DMS114 treated with DMSO at 0.1 percent for 48 hours (cell line): ENCODE measurements around the gene CNTNAP2.
"Not testable (repeated sequence)": the region's sequence is repeated elsewhere in the genome, so short reads cannot be mapped to it uniquely, and the experiment has no call there.

Experiments
- DNase-seq: peaks from one replicate; lab custom pipeline; 2025; ENCODE audit not compliant: unreplicated experiment; lab: John Stamatoyannopoulos, UW

The CNTNAP2 gene

DNA sequence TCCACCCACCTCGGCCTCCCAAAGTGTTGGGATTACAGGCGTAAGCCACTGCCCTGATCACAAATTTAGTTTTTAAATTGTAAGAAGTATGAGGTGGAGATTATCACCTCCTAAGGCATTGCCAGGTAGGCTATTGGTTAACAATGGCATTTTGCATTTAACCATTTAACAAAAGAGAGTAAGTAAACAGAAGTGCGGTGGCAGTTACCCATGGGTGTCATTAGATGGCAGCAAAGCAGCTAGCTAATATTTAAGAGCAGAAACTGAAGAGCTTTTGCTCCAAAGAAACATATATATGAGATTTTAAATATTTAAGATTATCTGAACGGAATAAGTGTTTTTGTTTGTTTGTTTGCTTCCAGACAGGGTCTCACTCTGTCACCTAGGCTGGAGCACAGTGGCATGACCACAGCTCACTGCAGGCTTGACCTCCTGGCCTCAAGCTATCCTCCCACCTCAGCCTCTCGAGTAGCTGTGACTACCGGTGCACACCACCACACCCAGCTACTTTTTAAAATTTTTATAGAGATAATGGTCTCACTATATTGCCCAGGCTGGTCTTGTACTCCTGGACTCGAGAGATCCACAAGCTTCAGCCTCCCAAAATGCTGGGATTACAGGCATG, 2148.4 kb downstream of the CNTNAP2 start:
- peak; percentile 49 for DNase-seq

DNA sequence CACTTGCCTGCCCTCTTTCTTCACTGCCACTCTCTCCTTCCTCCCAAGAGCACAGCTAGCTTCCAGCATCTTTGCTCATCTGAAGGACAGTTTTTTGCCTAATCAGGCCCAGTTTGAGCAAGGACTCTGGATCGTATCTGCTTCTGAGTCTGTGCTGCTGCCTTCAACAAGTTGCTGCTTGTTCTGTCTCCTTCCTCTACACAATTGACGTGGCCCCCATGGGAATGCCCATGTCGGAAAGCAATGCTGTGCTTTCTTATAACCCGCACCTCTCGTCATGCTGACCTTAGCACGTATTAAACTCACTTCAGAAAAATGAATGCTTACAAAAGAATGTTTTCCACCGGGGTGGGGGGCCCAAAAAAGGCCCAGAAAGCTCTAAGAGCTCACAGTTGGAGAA, 2149.3 kb downstream of the CNTNAP2 start:
- no peak for DNase-seq

DNA sequence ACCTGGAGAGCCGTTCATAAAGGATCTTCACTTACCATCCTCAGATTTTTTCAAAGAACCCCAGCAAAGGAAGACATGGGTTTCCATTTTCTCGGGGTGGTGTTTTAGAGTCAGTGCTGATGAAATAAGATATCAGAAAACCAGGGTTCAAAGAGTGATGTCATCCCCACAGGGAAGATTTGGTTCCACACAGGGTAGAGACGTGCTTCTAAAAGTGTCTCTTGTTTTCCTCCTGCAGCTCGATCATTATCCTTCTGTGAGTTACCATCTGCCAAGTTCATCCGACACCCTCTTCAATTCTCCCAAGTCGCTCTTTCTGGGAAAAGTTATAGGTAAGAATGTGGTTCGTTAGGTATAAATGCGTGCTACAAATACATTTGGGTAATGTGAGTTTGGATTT, 2150.2 kb downstream of the CNTNAP2 start:
- no peak for DNase-seq

DNA sequence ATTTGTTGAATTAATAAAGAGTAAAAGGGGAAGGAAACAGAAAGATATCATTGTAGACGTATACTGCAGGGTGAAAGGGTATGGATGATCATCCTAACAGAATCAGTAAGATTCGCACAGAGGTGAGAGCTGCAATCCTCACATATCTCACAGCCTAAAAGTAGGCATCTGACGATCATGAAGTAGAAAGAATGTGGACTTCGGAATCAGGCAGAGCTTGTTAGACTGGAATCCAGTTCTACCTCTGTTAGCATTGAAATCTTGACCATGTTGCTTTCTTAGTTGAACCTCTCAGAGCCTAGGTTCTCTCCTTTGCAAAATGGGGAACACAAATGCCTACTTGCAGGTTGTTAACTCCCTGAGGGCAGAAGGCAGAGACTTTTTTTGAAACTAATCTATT, 2154.0 kb downstream of the CNTNAP2 start:
- DNase-seq, result no peak

DNA sequence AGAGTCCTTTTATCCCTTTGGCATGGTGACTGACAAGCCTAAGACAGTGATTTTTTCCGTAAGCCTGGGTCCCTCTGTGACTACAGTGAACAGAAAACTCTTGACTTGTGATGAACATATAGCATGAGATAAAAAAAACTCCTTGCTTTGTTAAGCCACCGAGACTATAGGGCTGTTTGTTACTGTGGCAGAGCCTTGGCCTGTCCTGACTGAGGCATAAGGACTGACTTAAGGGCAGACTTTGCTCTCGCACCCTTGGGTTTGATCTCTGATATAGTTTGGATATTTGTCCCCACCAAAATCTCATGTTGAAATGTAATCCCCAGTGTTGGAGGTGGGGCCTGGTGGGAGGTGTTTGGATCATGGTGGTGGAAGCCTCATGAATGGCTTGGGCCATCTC, 2157.5 kb downstream of the CNTNAP2 start:
- no peak for DNase-seq

DNA sequence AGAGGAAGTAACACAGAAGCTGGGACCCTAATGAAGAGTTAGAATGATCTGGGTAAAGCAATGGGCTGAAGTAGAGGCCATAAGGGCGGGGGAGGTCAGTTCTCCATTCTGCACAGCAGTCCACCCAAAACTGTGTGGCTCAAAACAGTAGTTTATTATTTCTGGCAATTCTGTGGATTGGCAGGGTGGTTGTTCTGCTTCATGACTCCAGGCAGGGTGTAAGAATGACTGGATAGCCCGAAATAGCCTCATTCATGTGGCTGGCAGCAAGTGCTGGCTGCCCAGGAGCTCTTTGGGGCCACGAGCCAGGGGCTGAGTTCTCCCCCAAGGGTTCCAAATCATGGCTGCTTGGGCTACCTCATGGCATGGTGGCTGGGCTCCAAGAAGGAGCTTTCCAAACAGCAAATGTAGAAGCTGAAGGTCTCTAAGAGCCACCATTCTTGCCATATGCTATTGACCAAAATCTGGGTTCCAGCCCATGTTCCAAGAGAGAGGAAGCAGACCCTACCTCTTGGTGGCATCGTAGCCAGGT, 2158.8 kb downstream of the CNTNAP2 start:
- no peak for DNase-seq

DNA sequence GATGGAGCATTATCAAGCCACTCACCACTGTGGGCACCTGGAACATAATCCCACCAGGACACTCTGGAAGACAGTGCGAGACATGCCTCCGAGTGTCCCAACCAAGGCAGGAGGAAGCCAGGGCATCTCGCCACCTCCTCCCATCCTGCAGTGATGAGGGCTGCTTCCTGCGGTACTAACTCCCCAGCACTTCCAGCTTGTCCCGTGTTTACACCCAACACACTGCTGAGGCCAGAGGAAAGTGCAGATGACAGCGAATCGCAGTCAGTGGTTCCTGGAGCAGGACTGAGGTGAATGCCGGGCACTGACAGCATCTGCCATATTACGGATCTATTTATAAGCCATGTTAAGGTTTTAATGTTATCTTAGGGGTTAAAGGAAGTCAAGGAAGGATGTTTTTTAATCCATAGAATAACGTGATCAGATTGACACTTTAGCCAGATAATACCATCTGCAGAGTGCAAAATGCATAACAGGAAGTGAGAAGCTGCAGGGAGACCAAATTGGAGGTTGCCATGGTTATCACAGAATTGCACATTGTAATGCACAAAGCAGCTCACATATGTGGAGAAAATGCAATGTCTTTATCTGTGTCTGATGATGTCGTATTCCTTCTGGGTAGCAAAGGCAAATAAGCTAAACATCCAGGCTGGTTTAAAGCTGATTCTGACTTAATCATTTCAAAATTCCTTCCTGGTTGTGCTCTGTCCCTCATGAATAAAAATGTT, 2159.9 kb downstream of the CNTNAP2 start:
- DNase-seq, result no peak

DNA sequence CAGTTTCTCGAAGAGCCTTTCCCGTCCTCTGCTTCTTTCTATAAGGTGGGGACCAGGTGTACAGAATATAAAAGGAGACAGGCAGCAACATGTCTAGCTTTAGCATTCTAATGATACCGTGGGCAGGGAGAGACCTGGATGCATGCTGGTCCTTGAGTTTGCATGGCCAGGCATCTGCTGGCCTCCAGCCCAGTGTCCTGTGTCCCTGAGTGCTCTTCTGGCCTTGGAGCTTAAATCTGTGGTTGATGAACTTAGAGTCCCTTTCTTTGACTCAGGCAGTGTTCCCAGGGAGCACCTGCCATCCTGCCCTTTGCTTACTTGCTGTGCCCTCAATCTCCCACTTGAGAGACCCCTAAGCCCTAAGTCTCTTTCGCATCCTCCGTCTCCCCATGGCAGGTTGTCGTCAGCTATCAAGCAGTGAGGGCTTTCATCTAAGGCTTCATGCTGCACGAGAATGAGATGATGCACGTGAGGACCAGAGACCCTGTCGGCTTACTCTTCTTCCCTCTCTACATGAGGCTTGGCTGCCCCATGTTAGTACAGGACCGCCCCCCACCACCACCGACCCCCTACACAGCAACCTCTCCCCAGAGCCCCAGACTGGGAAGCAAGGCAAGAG, 2160.6 kb downstream of the CNTNAP2 start:
- DNase-seq, result no peak

DNA sequence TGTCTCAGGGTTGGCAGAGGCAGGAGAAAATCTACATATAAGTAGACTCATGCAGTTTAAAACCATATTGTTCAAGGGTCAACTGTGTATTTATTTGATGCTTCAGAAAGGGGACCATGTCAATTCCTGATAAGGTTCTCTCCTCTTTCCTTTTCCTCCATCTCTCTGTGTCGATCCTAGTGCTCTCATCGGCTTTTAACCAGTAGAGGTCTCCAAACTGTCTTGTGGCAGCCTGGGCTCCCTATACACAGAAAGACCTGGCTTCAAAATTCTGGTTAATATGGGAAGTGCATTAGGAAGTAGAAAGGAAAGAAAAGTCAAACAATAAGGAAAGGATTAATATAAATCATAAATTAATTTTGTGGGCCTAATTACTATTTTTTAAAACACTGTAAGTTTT, 2169.5 kb downstream of the CNTNAP2 start:
- peak; percentile 43 for DNase-seq

DNA sequence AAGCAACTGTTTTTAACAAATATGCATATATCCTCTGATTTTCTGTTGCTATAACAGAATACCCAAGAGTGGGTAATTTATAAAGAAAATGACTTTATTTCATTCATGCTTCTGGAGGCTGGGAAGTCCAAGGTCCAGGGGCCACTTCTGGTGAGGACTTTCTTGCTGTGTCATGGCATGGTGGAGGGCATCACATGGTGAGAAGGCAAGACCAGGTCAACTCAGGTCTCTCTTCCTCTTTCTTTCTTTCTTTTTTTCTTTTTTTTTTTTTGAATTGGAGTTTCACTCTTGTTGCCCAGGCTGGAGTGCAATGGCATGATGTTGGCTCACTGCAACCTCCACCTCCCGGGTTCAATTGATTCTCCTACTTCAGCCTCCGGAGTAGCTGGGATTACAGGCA, 2170.9 kb downstream of the CNTNAP2 start:
- DNase-seq, result no peak

DNA sequence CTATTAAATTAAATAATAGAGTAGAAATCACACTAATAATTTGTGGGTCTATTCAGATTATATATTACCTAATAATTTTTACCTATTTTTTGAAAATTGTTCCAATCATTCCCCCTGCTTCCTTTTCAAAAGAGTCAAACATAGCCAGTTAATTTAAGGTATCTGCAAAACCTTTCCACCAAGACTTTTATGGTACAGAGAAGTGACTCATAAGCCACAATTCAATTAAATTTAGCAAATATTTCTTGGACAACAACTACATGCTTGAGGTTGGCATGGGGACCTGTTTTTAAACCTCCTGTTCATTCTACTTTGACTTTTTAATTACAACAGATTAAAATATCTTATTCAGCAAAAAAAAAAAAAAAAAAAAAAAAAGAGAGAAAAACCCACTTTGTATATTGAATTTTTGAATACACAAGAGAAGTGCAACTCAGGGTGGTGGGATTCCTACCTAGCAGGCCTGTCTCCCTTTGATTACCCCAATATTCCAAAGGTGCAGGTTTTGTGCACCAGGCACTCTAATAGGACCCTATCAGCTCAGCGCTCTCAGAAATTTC, 2172.1 kb downstream of the CNTNAP2 start:
- no peak for DNase-seq

DNA sequence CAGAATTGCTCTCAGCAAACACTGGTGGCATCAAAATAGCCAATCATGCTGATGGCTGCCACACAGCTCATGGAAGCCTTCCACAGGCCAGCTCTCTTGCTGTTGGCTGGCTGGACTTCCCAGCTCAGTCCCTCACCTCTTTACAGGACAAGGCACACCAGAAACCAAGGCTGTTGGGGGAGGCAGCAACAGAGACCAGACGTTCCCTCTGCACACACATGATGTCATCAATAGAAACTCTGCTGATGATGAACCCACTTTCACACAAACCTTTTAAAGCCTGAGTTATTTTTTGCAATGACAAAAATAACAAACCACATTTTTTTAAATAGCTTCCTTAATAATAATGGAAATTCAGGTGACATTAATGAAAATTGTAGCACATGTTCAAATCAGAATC, 2173.0 kb downstream of the CNTNAP2 start:
- no peak for DNase-seq

DNA sequence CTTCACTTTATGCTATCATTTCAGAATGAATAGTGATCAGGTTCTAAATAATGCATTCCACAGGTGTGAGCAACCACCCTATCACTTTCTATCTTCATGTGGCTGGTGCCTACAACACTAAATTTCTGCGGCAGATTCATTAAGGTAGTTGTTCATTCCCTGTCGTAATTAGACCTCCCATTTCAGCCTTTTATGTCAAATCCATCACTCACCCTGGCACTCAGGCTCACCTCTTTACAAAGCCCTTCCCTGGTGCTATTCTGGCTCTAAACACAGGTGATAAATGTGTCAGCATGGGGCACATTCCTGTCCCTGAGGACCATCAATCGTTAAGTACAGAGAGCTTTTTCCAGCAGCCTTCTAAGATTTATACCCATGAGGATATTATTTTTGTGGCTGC, 2173.9 kb downstream of the CNTNAP2 start:
- DNase-seq, result no peak

DNA sequence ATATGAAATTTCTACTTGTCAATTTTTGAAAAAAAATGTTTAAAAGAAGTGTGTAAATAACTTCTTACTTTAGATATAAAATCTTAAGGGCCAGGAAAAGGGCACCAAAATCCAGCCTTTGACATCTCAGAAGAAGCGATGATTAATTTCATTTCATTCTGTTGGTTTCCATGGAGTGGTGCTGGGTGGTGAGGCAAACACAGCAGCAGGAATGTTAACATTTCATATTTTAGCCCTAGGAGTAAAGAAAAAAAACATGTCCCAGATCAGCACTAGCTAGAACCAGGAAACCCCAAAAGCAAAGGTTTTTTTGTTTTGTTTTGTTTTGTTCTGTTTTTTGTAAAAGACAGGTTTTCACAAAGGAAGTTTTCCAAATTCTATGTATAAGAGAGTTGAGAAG, 2175.2 kb downstream of the CNTNAP2 start:
- DNase-seq, result no peak

DNA sequence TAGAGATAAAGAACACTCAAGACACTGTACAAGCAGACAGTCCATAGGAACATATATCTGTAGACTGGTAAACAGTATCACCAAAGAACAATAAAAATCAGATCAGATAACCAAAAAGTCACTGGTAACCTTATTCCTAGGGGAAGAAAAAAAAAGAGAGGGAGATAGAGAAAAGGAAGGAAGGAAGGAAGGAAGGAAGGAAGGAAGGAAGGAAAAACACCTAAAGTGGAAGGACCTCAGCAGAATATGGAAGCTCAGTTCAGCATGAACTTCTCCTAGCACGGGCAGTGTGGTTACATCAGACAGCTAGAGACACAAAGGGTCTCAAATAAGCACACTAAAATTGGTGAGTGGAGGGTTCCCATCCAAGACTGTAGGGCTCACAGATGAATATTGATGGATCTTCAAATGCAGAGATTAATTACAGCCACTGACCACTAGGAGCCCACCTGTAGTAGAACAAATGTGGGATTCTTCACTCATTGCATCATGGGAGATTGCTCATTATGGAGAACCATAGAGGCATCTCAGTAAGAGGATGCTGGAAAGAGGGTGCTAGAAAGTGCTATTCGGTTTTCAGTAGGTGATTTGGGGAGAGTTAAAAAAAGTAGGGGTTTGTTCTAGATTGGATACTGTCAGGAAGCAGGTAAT, 2180.5 kb downstream of the CNTNAP2 start:
- DNase-seq, result no peak

DNA sequence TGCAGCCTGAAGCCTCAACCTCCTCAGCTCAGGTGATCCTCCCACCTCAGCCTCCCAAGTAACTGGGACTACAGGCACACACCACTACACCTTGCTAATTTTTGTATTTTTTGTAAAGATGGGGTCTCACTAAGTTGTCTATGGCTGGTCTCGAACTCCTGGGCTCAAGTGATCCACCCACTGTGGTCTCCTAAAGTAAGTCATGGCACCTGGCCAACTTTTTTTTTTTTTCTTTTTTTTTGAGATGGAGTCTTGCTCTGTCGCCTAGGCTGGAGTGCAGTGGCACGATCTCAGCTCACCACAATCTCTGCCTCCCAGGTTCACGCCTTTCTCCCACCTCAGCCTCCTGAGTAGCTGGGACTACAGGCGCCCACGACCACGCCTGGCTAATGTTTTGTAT, 2182.2 kb downstream of the CNTNAP2 start:
- not testable (repeated sequence) for DNase-seq

DNA sequence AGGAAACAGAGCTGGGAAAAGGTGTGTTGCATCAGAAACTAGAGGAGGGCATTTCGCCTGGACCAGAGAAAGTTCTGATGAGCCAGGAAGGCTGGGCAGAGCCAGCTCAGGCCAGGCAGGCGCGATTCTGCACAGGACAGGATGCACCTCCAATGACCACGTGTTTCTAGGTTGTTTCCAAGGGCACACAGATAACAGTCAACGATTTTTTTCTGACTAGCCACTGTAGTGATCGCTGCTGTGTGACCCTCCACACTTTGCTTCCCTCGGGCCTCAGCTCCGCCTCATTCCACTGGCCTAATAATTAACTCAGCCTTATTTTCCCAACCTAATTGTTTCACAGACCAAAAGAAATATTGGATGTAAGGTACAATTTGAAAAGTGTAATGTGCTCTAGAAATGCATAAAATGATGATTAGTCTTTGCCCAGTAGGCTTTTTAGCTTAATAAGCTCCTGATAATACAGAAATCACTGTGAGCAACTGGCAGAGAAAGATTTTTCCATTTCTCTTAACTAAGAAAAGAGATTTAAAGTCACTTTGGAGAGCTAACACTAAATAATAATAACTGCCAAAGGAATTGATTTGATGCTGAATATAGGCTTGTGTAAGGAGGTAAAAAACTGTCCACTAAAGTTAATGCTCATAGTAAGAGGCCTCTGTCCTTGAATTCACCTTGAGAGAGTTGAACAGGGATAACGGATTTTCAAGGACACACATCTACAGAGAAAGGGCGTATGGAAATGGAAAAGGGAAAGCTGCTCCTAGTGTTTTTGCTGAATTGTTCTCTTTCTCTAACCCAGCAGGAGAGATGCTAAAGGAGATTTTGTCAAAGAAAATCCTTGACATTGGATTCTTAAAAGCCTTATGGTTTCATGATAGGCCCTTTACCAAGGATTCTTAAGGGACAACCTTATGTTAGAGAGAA, 2183.0 kb downstream of the CNTNAP2 start:
- no peak for DNase-seq

DNA sequence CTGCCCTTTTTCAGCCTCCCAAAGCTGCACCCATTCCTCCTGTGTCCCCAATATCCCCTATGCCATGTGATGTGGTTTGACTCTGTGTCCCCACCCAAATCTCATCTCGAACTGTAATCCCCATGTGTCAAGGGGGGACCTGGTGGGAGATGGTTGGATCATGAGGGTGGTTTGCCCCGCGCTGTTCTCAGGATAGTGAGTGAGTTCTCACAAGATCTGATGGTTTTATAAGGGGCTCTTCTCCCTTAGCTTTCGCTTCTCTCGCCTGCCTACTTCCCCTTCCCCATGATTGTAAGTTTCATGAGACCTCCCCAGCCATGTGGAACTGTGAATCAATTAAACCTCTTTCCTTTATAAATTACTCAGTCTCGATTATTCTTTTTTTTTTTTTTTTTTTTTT, 2185.8 kb downstream of the CNTNAP2 start:
- DNase-seq, result not testable (repeated sequence)

DNA sequence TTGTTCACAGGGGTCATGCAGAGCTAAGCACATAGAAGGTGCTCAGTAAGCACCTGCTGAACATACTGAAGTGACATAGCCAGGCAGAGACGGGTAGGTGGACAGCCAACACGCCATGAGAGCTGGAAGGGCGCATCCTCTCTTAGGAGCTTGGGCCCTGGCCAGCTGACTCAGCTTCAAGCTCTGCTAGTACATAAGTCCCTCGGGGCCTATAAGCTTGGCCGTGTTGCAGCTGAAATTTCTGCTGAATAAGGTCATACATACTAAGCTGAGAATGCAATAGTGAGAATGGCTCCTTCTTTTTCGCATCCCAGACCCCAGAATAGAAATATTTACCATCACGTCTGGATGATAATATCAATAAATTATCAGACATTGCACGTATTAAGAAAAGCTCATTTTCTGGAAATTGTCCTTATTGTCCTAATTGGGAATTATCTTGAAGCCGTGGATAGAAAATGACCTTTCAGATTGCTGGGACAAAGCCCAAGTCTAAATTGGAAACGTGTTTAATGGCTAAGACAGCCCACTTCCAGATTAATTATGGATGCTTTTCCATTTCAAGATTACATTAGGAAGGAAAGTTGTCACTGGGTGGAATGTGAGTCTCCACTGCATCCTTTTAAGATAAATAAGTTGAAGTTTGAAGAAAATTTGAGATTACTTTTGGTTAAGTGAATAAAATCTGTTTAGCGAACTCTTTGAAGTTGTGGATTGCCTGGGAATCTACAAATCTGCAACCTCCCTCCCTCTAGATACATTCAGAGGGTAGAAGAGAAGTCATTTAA, 2186.9 kb downstream of the CNTNAP2 start:
- DNase-seq, result no peak

DNA sequence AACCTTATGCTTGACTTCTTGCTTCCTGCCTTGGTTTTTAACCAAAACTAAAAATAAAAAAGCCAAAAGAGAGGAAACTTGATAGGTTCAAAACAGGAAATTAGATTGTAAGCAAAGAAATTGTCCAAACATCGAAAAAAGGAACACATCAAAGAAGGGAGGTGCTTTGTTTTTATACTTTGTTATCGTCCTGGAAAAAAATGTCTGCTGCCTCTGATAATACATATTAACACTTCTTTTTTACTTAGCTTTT, 2187.4 kb downstream of the CNTNAP2 start:
- DNase-seq, result no peak
